K562 (cell line): Measurements from ENCODE around the gene KRT33A. TPM values are rescaled to one million over a fixed set of nuclear protein-coding genes. Genes with fewer than 3 reads are reported as not detected.

Source experiments
- ADNP ChIP-seq: fragments of 200-800 bp; sonication (Bioruptor generic); IDR thresholded peaks from 2 replicates; pipeline ENCODE4 v1.6.1; 2016; ENCODE audit warnings: missing genetic modification characterization, missing compliant biosample characterization
- HMBOX1 ChIP-seq: sonication (generic); IDR thresholded peaks from 2 replicates; pipeline ENCODE4 v1.6.1; 2016
- MAFG ChIP-seq: fragments of 450-650 bp; conservative IDR thresholded peaks from 2 replicates; pipeline ENCODE4 v1.6.1; 2016; ENCODE audit warnings: missing genetic modification characterization, missing compliant biosample characterization
- NR2C2 ChIP-seq, 2 experiments: fragments of 200-800 bp in 1 of 2; sonication (Bioruptor generic) in 1 of 2; sonication (generic) in 1 of 2; formaldehyde crosslinking in 1 of 2; IDR thresholded peaks; 2 replicates each; pipeline versions ENCODE4 v1.6.1 to v1.8.0; 2016 to 2022; ENCODE audit warnings: mild to moderate bottlenecking in 1 of 2, missing compliant biosample characterization in 1 of 2, missing genetic modification characterization in 1 of 2, missing genetic modification reagents in 1 of 2
- PCBP2 ChIP-seq: fragments of 200-400 bp; formaldehyde crosslinking; IDR thresholded peaks from 2 replicates; pipeline ENCODE4 v1.6.1; 2018; ENCODE audit warnings: low read length, low read depth, mild to moderate bottlenecking, moderate library complexity; ENCODE audit not compliant: poor library complexity, severe bottlenecking
- REST ChIP-seq, 2 experiments: fragments of 450-650 bp; formaldehyde crosslinking in 1 of 2; IDR thresholded peaks; 2 replicates each; pipeline versions ENCODE4 v1.4.0 to v1.6.1; 2014 to 2020; ENCODE audit warnings: mild to moderate bottlenecking in 2 of 2, borderline replicate concordance in 1 of 2, low read depth in 1 of 2
- SAFB ChIP-seq: fragments of 200-400 bp; formaldehyde crosslinking; IDR thresholded peaks from 2 replicates; pipeline ENCODE4 v1.6.1; 2017; ENCODE audit warnings: low read depth, low read length, borderline replicate concordance
- TSC22D4 ChIP-seq: fragments of 450-650 bp; IDR thresholded peaks from 2 replicates; pipeline ENCODE4 v1.6.1; 2016; ENCODE audit warnings: missing genetic modification characterization, missing biosample characterization, control low read depth
- USF1 ChIP-seq: sonication (generic); formaldehyde crosslinking; IDR thresholded peaks from 2 replicates; pipeline ENCODE4 v1.9.0; 2022; ENCODE audit warnings: mild to moderate bottlenecking, missing genetic modification reagents
- XRCC4 ChIP-seq: IDR thresholded peaks from one replicate; pipeline ENCODE4 v1.6.1; 2011; ENCODE audit not compliant: insufficient read depth, insufficient read length; ENCODE audit errors: extremely low read depth
- ZFX ChIP-seq: sonication (generic); formaldehyde crosslinking; IDR thresholded peaks from 2 replicates; pipeline ENCODE4 v1.8.0; 2022; ENCODE audit warnings: mild to moderate bottlenecking, missing genetic modification reagents, moderate library complexity
- ZNF140 ChIP-seq: fragments of 250-450 bp; sonication (Bioruptor Pico); IDR thresholded peaks from 2 replicates; pipeline ENCODE4 v1.8.0; 2021; ENCODE audit warnings: moderate library complexity, mild to moderate bottlenecking, inconsistent platforms
- polyA plus RNA-seq, 8 experiments: library from polyadenylated mRNA; depleted of rRNA in 4 of 8; stranded (reverse) in 5 of 8; unstranded in 3 of 8; fragments of >200 nt; fragmentation: Nextera tagmentation in 2 of 8; fragmentation: Illumina TruSeq in 1 of 8; extraction: Ambion mirVana in 2 of 8; extraction: Trizol in 1 of 8; gene quantifications; 2 replicates each; pipeline versions ENCODE4 v1.2.1 to v1.2.3, GENCODE V29; 2011 to 2014; ENCODE audit warnings: inconsistent platforms in 1 of 8, missing spikeins in 1 of 8
- total RNA-seq, 7 experiments: library from RNA; depleted of rRNA in 6 of 7; stranded (reverse); fragments of >200 nt in 6 of 7; fragmentation: Illumina TruSeq in 2 of 7; extraction: Trizol in 2 of 7; gene quantifications; 2 replicates each; pipeline versions ENCODE4 v1.2.1 to v1.2.3, GENCODE V29; 2011 to 2021; ENCODE audit warnings: low replicate concordance in 1 of 7
- TF ChIP-seq, protein P1 (sequence below): sonication (generic); formaldehyde crosslinking; IDR thresholded peaks from 2 replicates; pipeline ENCODE4 v1.8.0; 2022; ENCODE audit warnings: missing genetic modification reagents, mild to moderate bottlenecking, borderline replicate concordance

KRT33A gene
- total and polyA plus RNA-seq, 9 of the 15 experiments (the other 6 are each of a cell fraction or from before 2014, with no cell fraction given), result not detected

GRCh38 chr17:41382394-41382793, 31.8 kb upstream of the KRT33A start (continued):
- TF ChIP-seq ZNF140 (no peak), NR2C2 (CRISPR knock-in tag; IDR thresholded peaks at IDR 0.05) (no peak), NR2C2 (tag; IDR thresholded peaks at IDR 0.05) (no peak), REST (IDR thresholded peaks at IDR 0.05; ENCODE audit: borderline replicate concordance) (no peak), REST (CRISPR knock-in tag; IDR thresholded peaks at IDR 0.05; ENCODE audit: low read depth) (no peak), HMBOX1 (no peak), PCBP2 (no peak), ADNP (tag) (no peak), SAFB (no peak), TSC22D4 (tag) (no peak), USF1 (CRISPR knock-in tag) (no peak), MAFG (tag) (no peak), XRCC4 (no peak), ZFX (CRISPR knock-in tag) (no peak)
- TF ChIP-seq, protein P1, sequence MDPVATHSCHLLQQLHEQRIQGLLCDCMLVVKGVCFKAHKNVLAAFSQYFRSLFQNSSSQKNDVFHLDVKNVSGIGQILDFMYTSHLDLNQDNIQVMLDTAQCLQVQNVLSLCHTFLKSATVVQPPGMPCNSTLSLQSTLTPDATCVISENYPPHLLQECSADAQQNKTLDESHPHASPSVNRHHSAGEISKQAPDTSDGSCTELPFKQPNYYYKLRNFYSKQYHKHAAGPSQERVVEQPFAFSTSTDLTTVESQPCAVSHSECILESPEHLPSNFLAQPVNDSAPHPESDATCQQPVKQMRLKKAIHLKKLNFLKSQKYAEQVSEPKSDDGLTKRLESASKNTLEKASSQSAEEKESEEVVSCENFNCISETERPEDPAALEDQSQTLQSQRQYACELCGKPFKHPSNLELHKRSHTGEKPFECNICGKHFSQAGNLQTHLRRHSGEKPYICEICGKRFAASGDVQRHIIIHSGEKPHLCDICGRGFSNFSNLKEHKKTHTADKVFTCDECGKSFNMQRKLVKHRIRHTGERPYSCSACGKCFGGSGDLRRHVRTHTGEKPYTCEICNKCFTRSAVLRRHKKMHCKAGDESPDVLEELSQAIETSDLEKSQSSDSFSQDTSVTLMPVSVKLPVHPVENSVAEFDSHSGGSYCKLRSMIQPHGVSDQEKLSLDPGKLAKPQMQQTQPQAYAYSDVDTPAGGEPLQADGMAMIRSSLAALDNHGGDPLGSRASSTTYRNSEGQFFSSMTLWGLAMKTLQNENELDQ, result no peak
